Mesendoderm (in vitro differentiated cells): ENCODE data around the gene SPOCK3.
"Not testable (repeated sequence)": the region's sequence is repeated elsewhere in the genome, so short reads cannot be mapped to it uniquely, and the experiment has no call there.

Experiments
- DNase-seq: peaks from one replicate; pipeline ENCODE4 v3.0.0; 2013
- H2AK5ac ChIP-seq: 2 replicates; pipeline ENCODE4 v1.6.1; 2013; ENCODE audit warnings: low read length, inconsistent platforms
- H2BK120ac ChIP-seq: 2 replicates; pipeline ENCODE4 v1.6.1; 2013; ENCODE audit warnings: low read depth, mild to moderate bottlenecking, low read length, moderate library complexity, mixed read lengths
- H2BK15ac ChIP-seq: replicated peaks from 2 replicates; pipeline ENCODE4 v1.6.1; 2013; ENCODE audit warnings: low read depth, mild to moderate bottlenecking, moderate library complexity
- H2BK5ac ChIP-seq: 2 replicates; pipeline ENCODE4 v1.6.1; 2013; ENCODE audit warnings: low read length, inconsistent platforms
- H3K18ac ChIP-seq: 2 replicates; pipeline ENCODE4 v1.6.1; 2013; ENCODE audit warnings: mild to moderate bottlenecking, low read length, mixed read lengths
- H3K23ac ChIP-seq: one replicate; pipeline ENCODE4 v1.6.1; 2013; ENCODE audit warnings: low read length
- H3K27ac ChIP-seq: 2 replicates; pipeline ENCODE4 v1.5.1; 2013; ENCODE audit warnings: low read depth, mild to moderate bottlenecking, inconsistent platforms, low read length, moderate library complexity
- H3K27me3 ChIP-seq: 2 replicates; pipeline ENCODE4 v1.6.1; 2013; ENCODE audit warnings: low read length, control low read depth, mild to moderate bottlenecking, inconsistent platforms; ENCODE audit not compliant: insufficient read depth, poor library complexity
- H3K36me3 ChIP-seq: 2 replicates; pipeline ENCODE4 v1.6.1; 2013; ENCODE audit warnings: low read length, inconsistent platforms; ENCODE audit not compliant: control insufficient read depth, insufficient read depth
- H3K4ac ChIP-seq: one replicate; pipeline ENCODE4 v1.6.1; 2013; ENCODE audit warnings: low read depth, mild to moderate bottlenecking, low read length, moderate library complexity
- H3K4me1 ChIP-seq: 2 replicates; pipeline ENCODE4 v1.6.1; 2013; ENCODE audit warnings: low read depth, low read length, inconsistent platforms; ENCODE audit not compliant: control insufficient read depth
- H3K4me2 ChIP-seq: 2 replicates; pipeline ENCODE4 v1.6.1; 2013; ENCODE audit warnings: low read length
- H3K4me3 ChIP-seq: 2 replicates; pipeline ENCODE4 v1.5.1; 2013; ENCODE audit warnings: mild to moderate bottlenecking, low read length
- H3K56ac ChIP-seq: one replicate; pipeline ENCODE4 v1.6.1; 2013; ENCODE audit warnings: low read length
- H3K79me1 ChIP-seq: 2 replicates; pipeline ENCODE4 v1.6.1; 2013; ENCODE audit warnings: low read length, inconsistent platforms
- H3K79me2 ChIP-seq: 2 replicates; pipeline ENCODE4 v1.6.1; 2013; ENCODE audit warnings: mild to moderate bottlenecking, low read length; ENCODE audit not compliant: control insufficient read depth, insufficient read depth
- H3K9ac ChIP-seq: 2 replicates; pipeline ENCODE4 v1.6.1; 2013; ENCODE audit warnings: low read length, inconsistent platforms
- H4K5ac ChIP-seq: one replicate; pipeline ENCODE4 v1.6.1; 2013; ENCODE audit warnings: low read length
- H4K8ac ChIP-seq: one replicate; pipeline ENCODE4 v1.6.1; 2013; ENCODE audit warnings: low read depth, mild to moderate bottlenecking, control low read depth, low read length, moderate library complexity
- WGBS: extraction: QIAGEN DNeasy Blood & Tissue Kit; methylation state at CpG from one replicate; pipeline ENCODE4 v1.1.7; 2013; ENCODE audit warnings: low lambda C conversion rate, missing lambda C conversion rate; ENCODE audit not compliant: insufficient coverage; ENCODE audit errors: extremely low coverage; 5-methylcytosine and 5-hydroxymethylcytosine counted together

SPOCK3 gene

DNA sequence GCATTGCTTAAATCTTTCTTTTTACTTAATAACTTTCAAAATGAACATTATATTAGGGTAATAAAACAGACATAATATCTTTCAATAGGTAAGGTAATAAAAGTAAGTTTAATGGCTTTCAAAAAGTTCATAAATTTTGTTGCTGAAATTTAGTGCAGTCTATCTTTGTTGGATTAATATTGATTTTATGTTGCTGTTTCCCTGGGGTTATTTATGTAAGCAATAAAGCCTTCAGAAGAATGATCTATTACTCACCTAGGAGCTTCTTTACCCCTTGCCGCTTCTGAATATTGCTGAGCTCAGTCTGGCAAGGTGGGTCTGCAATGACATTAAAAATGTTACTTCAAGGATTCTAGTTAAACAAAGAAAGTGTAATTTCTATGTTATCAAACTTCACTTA, 492.6 kb downstream of the SPOCK3 start:
- no peaks in the 10 kb centered on the region for H3K27me3 ChIP-seq
- no peak overlapping the region for H3K9ac ChIP-seq
- no peak overlapping the region for H3K4ac ChIP-seq
- H2BK15ac ChIP-seq = no peak overlapping the region
- H3K18ac ChIP-seq = no peak overlapping the region
- no peaks in the 10 kb centered on the region for H3K79me2 ChIP-seq
- H3K36me3 ChIP-seq = no peaks in the 10 kb centered on the region
- H3K56ac ChIP-seq = no peak overlapping the region
- H4K8ac ChIP-seq = no peak overlapping the region
- H4K5ac ChIP-seq = no peak overlapping the region
- H3K27ac ChIP-seq = no peak overlapping the region
- no peak overlapping the region for H2BK5ac ChIP-seq
- H3K23ac ChIP-seq = no peak overlapping the region
- H2AK5ac ChIP-seq = no peak overlapping the region
- no peaks in the 10 kb centered on the region for H3K79me1 ChIP-seq
- no peak overlapping the region for H3K4me3 ChIP-seq
- no peak for DNase-seq
- H3K4me1 ChIP-seq = no peaks in the 10 kb centered on the region
- no peak overlapping the region for H3K4me2 ChIP-seq
- no peak overlapping the region for H2BK120ac ChIP-seq
- WGBS = no CpG with 5 or more reads among the region's 1 CpG

- H3K79me2 ChIP-seq, H3K4ac ChIP-seq, H2BK15ac ChIP-seq, H3K4me2 ChIP-seq, H3K36me3 ChIP-seq, H3K4me1 ChIP-seq, H3K4me3 ChIP-seq, H4K5ac ChIP-seq, H2BK5ac ChIP-seq, H3K9ac ChIP-seq, DNase-seq, H2AK5ac ChIP-seq, H3K79me1 ChIP-seq, H4K8ac ChIP-seq, H3K18ac ChIP-seq, H2BK120ac ChIP-seq, H3K27ac ChIP-seq, H3K23ac ChIP-seq, H3K27me3 ChIP-seq, H3K56ac ChIP-seq: not testable (repeated sequence)
- no CpG with 5 or more reads among the region's 4 CpGs for WGBS
These were observed 495.1 kb downstream of the SPOCK3 start for GRCh38 chr4:166739215-166739614.

DNA sequence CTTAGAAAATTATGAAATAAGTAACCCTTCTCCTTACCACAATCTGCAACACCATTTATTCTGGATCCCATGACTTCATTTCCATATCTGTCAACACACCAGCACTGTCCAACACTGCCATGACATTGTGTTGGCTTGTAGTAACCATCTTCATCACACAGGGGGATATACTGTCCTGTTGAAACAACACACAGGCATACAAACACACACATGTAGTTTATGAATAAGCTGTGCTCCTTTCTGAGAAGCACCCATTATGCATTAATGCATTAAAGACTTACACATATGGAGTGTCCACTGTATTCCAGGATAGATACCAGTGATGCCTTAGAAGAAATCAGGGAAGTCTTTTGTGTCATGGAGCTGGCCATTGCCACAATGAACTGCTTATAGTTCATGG, 496.9 kb downstream of the SPOCK3 start:
- Histone ChIP-seq H3K56ac (no peak overlapping the region), H3K4me1 (no peaks in the 10 kb centered on the region), H3K79me2 (no peaks in the 10 kb centered on the region), H3K18ac (no peak overlapping the region), H4K8ac (no peak overlapping the region), H4K5ac (no peak overlapping the region), H3K79me1 (no peaks in the 10 kb centered on the region), H2BK15ac (no peak overlapping the region), H2BK5ac (no peak overlapping the region), H3K4ac (no peak overlapping the region), H3K36me3 (no peaks in the 10 kb centered on the region), H3K23ac (no peak overlapping the region), H3K4me2 (no peak overlapping the region), H3K27ac (no peak overlapping the region), H3K4me3 (no peak overlapping the region), H2AK5ac (no peak overlapping the region), H3K27me3 (no peaks in the 10 kb centered on the region), H3K9ac (no peak overlapping the region), H2BK120ac (no peak overlapping the region)
- DNase-seq = no peak

DNA sequence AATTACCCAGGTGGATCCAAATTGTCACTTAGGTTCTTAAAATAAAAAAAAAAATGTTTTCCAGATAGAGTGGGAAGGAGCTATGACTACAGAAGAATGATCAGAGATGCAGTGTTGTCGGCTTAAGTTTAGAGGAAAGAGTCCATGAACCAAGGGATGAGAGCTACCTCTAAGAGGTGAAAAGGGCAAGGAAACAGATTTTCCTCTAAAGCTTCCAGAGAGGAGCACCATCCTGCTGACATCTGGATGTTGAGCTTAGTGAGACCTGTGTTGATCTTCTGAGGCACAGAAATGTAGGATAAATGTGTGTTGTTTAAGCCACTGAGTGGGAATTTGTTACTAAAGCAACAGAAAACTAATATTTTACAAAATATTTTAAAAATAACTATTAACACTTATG, 498.7 kb downstream of the SPOCK3 start:
- Histone ChIP-seq H4K8ac (no peak overlapping the region), H3K36me3 (no peaks in the 10 kb centered on the region), H3K23ac (no peak overlapping the region), H2BK5ac (no peak overlapping the region), H3K4me1 (no peaks in the 10 kb centered on the region), H3K56ac (no peak overlapping the region), H4K5ac (no peak overlapping the region), H3K27me3 (no peaks in the 10 kb centered on the region), H3K9ac (no peak overlapping the region), H2BK120ac (no peak overlapping the region), H3K27ac (no peak overlapping the region), H3K4ac (no peak overlapping the region), H2BK15ac (no peak overlapping the region), H3K79me1 (no peaks in the 10 kb centered on the region), H3K4me3 (no peak overlapping the region), H2AK5ac (no peak overlapping the region), H3K79me2 (no peaks in the 10 kb centered on the region), H3K4me2 (no peak overlapping the region), H3K18ac (no peak overlapping the region)
- no peak for DNase-seq
- WGBS = no CpG with 5 or more reads among the region's 1 CpG

- Histone ChIP-seq H3K27me3 (no peaks in the 10 kb centered on the region), H3K56ac (no peak overlapping the region), H4K5ac (no peak overlapping the region), H3K4me2 (no peak overlapping the region), H3K23ac (no peak overlapping the region), H2BK5ac (no peak overlapping the region), H3K18ac (no peak overlapping the region), H2BK120ac (no peak overlapping the region), H3K27ac (no peak overlapping the region), H3K79me1 (no peaks in the 10 kb centered on the region), H4K8ac (no peak overlapping the region), H3K4me1 (no peaks in the 10 kb centered on the region), H3K4ac (no peak overlapping the region), H3K79me2 (no peaks in the 10 kb centered on the region), H2AK5ac (no peak overlapping the region), H2BK15ac (no peak overlapping the region), H3K36me3 (no peaks in the 10 kb centered on the region), H3K9ac (no peak overlapping the region), H3K4me3 (no peak overlapping the region)
- no peak for DNase-seq
- 100% methylated on average over 3 of the region's 3 CpGs for WGBS
These were observed 499.5 kb downstream of the SPOCK3 start for GRCh38 chr4:166734797-166735196.

- H2BK15ac ChIP-seq = no peak overlapping the region
- H3K4me1 ChIP-seq = no peaks in the 10 kb centered on the region
- no peak overlapping the region for H4K8ac ChIP-seq
- WGBS = no CpG with 5 or more reads among the region's 3 CpGs
- H2BK5ac ChIP-seq = no peak overlapping the region
- DNase-seq = no peak
- no peaks in the 10 kb centered on the region for H3K79me1 ChIP-seq
- no peaks in the 10 kb centered on the region for H3K27me3 ChIP-seq
- H3K9ac ChIP-seq = no peak overlapping the region
- no peak overlapping the region for H2AK5ac ChIP-seq
- H3K27ac ChIP-seq = no peak overlapping the region
- H2BK120ac ChIP-seq = no peak overlapping the region
- H3K56ac ChIP-seq = no peak overlapping the region
- no peak overlapping the region for H3K18ac ChIP-seq
- no peaks in the 10 kb centered on the region for H3K79me2 ChIP-seq
- H3K4me3 ChIP-seq = no peak overlapping the region
- no peak overlapping the region for H3K23ac ChIP-seq
- no peak overlapping the region for H4K5ac ChIP-seq
- no peaks in the 10 kb centered on the region for H3K36me3 ChIP-seq
- H3K4me2 ChIP-seq = no peak overlapping the region
- no peak overlapping the region for H3K4ac ChIP-seq
These were observed 500.6 kb downstream of the SPOCK3 start for GRCh38 chr4:166733686-166734085.
